ENCODE measurements around the gene GPR162. TPM values are rescaled to one million over a fixed set of nuclear protein-coding genes. Genes with fewer than 3 reads are reported as not detected.

The GPR162 gene, protein sequence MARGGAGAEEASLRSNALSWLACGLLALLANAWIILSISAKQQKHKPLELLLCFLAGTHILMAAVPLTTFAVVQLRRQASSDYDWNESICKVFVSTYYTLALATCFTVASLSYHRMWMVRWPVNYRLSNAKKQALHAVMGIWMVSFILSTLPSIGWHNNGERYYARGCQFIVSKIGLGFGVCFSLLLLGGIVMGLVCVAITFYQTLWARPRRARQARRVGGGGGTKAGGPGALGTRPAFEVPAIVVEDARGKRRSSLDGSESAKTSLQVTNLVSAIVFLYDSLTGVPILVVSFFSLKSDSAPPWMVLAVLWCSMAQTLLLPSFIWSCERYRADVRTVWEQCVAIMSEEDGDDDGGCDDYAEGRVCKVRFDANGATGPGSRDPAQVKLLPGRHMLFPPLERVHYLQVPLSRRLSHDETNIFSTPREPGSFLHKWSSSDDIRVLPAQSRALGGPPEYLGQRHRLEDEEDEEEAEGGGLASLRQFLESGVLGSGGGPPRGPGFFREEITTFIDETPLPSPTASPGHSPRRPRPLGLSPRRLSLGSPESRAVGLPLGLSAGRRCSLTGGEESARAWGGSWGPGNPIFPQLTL
- 10 to 100 TPM in 2 of 4 donors, 1 to 10 TPM in 2; 6.4 to 16.1 (median 10.2) TPM for total RNA-seq
- 1 to 10 TPM; 1.2 to 7.6 (median 1.8) TPM for polyA plus RNA-seq

DNA sequence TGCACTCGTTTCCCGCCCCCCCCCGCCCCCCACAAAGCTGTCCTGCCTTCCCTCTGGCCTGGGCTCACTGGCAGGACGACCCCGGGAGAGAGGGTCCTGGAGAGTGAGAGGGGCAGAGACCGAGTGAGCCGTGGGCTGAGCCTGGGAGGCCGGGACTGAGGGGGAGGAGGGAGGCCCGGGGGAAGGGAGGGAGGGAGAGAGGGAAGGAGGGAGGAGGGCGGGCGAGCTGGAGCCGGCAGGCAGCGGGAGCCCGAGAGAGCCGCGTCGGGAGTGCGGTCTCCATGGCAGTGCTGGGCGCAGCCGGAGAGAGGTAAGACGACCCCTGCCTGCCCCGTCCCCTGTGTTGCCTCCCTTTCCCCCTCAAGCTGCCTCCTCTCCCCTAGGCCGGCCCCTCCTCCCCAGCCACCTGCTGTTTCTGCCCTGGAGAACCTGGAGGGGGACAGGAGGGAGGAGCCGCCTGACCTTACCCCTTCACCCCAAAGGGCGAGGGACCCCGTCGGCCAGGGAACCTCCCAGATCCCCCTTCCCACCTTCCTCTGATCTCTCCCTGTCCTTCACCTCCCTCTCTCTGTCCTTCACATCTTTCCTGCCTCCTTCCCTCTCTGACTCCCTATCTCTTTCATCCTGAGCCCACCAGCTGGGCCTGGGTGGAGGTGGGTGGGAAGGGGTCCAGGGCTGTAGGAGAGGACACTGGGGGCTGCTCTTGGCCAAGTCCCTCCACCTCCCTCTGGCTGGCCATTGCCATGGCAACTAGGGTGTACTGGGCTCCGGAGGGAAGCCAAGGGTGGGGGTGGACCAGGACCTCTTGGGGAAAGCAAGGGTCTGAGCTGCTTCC, at the start of gene GPR162:
GPR162 (plus strand) TSS at position 231 of the 835 bp plus-strand sequence. CDS start 2,078 bp downstream, outside the sequence.
- 2 to 3% methylated on average over 28 of the region's 28 CpGs for WGBS, 2 donors
- H3K27me3 ChIP-seq: no peaks in the 10 kb centered on the region
- TF ChIP-seq POLR2AphosphoS5 (IDR thresholded peaks at IDR 0.05): no peak
- no peak for TF ChIP-seq EP300 (IDR thresholded peaks at IDR 0.05)
- TF ChIP-seq, protein P1, sequence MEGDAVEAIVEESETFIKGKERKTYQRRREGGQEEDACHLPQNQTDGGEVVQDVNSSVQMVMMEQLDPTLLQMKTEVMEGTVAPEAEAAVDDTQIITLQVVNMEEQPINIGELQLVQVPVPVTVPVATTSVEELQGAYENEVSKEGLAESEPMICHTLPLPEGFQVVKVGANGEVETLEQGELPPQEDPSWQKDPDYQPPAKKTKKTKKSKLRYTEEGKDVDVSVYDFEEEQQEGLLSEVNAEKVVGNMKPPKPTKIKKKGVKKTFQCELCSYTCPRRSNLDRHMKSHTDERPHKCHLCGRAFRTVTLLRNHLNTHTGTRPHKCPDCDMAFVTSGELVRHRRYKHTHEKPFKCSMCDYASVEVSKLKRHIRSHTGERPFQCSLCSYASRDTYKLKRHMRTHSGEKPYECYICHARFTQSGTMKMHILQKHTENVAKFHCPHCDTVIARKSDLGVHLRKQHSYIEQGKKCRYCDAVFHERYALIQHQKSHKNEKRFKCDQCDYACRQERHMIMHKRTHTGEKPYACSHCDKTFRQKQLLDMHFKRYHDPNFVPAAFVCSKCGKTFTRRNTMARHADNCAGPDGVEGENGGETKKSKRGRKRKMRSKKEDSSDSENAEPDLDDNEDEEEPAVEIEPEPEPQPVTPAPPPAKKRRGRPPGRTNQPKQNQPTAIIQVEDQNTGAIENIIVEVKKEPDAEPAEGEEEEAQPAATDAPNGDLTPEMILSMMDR (IDR thresholded peaks at IDR 0.05): no peak
- no peak for TF ChIP-seq POLR2A (IDR thresholded peaks at IDR 0.05)
- intact Hi-C loops (cut with DNase I): no loop called here
- peaks cover 0 to 31% (median 26%) of the 10 kb centered on the region in 4 donors for H3K4me1 ChIP-seq
- peak within 1 kb of the TSS; percentile 45 to 58 (median 52) for H3K4me3 ChIP-seq
- peak within 1 kb of the TSS; percentile 55 to 75 (median 66) for H3K27ac ChIP-seq
- DNase-seq: peak; percentile 88
- no peaks in the 10 kb centered on the region for H3K36me3 ChIP-seq
- no peaks in the 10 kb centered on the region for H3K9me3 ChIP-seq

DNA sequence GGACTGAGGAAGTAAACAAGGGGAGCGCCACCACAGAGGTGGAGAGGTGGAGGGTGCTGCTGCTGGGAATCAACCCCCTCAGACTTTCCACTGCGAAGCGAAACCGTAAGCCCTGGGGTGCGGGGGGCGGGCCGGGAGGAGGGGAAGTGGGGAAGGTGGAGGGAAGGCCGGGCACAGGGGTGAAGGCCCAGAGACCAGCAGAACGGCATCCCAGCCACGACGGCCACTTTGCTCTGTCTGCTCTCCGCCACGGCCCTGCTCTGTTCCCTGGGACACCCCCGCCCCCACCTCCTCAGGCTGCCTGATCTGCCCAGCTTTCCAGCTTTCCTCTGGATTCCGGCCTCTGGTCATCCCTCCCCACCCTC, 49.3 kb upstream of the GPR162 start, which contains the start of gene LAG3:
LAG3 (plus strand) TSS at position 190 of the 365 bp plus-strand sequence. CDS start 333 bp downstream, outside the sequence.
- H3K9me3 ChIP-seq: no peaks in the 10 kb centered on the region
- peak within 1 kb of the TSS; percentile 93 to 99 (median 96) for H3K27ac ChIP-seq
- WGBS, 2 donors: 44 to 79% methylated on average over 15 of the region's 15 CpGs
- H3K27me3 ChIP-seq: no peaks in the 10 kb centered on the region
- peak within 1 kb of the TSS in 3 of 4 donors; percentile 36 to 45 (median 39) for H3K4me3 ChIP-seq
- intact Hi-C loops (cut with DNase I): no loop called here
- TF ChIP-seq, protein P1 (IDR thresholded peaks at IDR 0.05): no peak
- TF ChIP-seq EP300 (IDR thresholded peaks at IDR 0.05): no peak
- no peak for TF ChIP-seq POLR2A (IDR thresholded peaks at IDR 0.05)
- TF ChIP-seq POLR2AphosphoS5 (IDR thresholded peaks at IDR 0.05): no peak
- H3K36me3 ChIP-seq: peaks cover 0 to 23% (median 6%) of the 10 kb centered on the region in 4 donors
- DNase-seq: no peak
- peaks cover 0 to 69% (median 67%) of the 10 kb centered on the region in 4 donors for H3K4me1 ChIP-seq

DNA sequence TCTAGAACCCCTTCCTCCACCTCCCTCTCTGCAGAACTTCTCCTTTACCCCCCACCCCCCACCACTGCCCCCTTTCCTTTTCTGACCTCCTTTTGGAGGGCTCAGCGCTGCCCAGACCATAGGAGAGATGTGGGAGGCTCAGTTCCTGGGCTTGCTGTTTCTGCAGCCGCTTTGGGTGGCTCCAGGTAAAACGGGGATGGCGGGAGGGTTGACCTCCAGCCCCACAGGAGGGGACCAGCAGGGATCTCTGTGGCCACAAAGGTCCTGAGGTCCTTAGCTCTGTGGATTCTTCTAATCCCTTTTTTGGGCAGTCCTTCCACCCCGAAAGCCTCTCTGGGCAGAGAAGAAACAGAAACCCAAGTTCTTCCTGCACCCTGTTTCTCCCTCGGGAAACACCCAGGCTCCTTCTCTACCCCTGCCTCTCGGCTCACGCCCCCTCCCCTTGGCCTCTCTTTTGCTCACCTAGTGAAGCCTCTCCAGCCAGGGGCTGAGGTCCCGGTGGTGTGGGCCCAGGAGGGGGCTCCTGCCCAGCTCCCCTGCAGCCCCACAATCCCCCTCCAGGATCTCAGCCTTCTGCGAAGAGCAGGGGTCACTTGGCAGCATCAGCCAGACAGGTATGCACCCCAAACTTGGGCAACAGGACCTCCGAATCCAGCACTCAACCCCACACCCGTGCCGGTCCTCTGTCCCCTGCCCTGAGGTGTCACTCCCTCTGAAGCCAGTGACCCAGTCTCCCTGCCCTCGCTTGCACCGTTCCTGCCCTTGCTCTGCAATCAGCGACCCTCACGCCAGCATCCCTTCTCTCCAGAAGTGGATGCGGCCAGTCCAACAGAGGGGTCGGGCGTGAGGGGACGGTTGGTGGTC, 48.7 kb upstream of the GPR162 start:
- TF ChIP-seq POLR2AphosphoS5 (IDR thresholded peaks at IDR 0.05) (no peak), EP300 (IDR thresholded peaks at IDR 0.05) (no peak), POLR2A (IDR thresholded peaks at IDR 0.05) (no peak)
- TF ChIP-seq, protein P1 (IDR thresholded peaks at IDR 0.05): no peak
- no peaks in the 10 kb centered on the region for H3K27me3 ChIP-seq
- intact Hi-C loops (cut with DNase I): no loop called here
- 75 to 76% methylated on average over 21 of the region's 21 CpGs for WGBS, 2 donors
- H3K4me1 ChIP-seq: peaks cover 0 to 73% (median 69%) of the 10 kb centered on the region in 4 donors
- peak overlapping the region in 3 of 4 donors; percentile 36 to 45 (median 39) for H3K4me3 ChIP-seq
- DNase-seq: no peak
- peak overlapping the region; percentile 93 to 99 (median 96) for H3K27ac ChIP-seq
- H3K36me3 ChIP-seq: peaks cover 0 to 23% (median 6%) of the 10 kb centered on the region in 4 donors
- no peaks in the 10 kb centered on the region for H3K9me3 ChIP-seq

Measured in sigmoid colon (tissue), 7 donors.